ENCODE measurements around the gene PPP2R5C. TPM values are rescaled to one million over a fixed set of nuclear protein-coding genes. Genes with fewer than 3 reads are reported as not detected.

Gene PPP2R5C
- total and polyA plus RNA-seq, 3 donors from 2014 or later, result 106 to 166 (median 126) TPM

GRCh38 chr14:101833045-101833444, 71.5 kb downstream of the PPP2R5C start:
- TF ChIP-seq POLR2A (IDR thresholded peaks at IDR 0.05), result no peak
- intact Hi-C loops (cut with DNase I; ENCODE audit: low total_unique reads), result no loop called here
- peak; percentile 63 for DNase-seq

DNA sequence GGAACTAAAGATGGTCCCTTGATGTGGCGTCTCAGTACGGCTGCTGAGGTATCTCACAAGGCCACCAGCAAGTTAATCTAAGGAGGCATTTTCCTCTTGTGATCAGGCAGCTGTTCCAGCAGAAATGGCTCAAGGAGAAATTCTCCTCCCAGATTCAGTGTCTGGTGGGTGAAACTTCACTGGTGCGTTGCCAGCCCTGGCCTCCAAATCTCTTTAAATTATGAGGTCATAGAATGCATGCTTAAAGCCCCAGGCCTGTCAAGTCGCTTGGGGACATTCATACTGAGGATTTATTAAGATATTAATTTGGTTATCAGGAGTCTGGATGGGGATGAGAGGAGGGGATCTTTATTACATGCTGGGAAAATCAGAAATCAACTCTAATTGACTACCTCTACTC, 72.9 kb downstream of the PPP2R5C start:
- 39 to 56% methylated on average over 4 of the region's 4 CpGs for WGBS, 2 donors
- no peaks in the 10 kb centered on the region for H3K27me3 ChIP-seq
- intact Hi-C loops (cut with DNase I; ENCODE audit: low total_unique reads), result no loop called here
- H3K9me3 ChIP-seq, result no peaks in the 10 kb centered on the region
- H3K4me1 ChIP-seq, result peaks cover 64% of the 10 kb centered on the region
- no peak for DNase-seq
- peak overlapping the region; percentile 40 to 66 for H3K27ac ChIP-seq
- H3K4me3 ChIP-seq, result no peak overlapping the region
- TF ChIP-seq POLR2A (IDR thresholded peaks at IDR 0.05), result no peak
- TF ChIP-seq, protein P1, sequence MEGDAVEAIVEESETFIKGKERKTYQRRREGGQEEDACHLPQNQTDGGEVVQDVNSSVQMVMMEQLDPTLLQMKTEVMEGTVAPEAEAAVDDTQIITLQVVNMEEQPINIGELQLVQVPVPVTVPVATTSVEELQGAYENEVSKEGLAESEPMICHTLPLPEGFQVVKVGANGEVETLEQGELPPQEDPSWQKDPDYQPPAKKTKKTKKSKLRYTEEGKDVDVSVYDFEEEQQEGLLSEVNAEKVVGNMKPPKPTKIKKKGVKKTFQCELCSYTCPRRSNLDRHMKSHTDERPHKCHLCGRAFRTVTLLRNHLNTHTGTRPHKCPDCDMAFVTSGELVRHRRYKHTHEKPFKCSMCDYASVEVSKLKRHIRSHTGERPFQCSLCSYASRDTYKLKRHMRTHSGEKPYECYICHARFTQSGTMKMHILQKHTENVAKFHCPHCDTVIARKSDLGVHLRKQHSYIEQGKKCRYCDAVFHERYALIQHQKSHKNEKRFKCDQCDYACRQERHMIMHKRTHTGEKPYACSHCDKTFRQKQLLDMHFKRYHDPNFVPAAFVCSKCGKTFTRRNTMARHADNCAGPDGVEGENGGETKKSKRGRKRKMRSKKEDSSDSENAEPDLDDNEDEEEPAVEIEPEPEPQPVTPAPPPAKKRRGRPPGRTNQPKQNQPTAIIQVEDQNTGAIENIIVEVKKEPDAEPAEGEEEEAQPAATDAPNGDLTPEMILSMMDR (IDR thresholded peaks at IDR 0.05), result no peak
- H3K36me3 ChIP-seq (ENCODE audit: low read depth, missing control alignments), result no peaks in the 10 kb centered on the region

More at GRCh38 chr14:101833045-101833444, 71.5 kb downstream of the PPP2R5C start:
- no peaks in the 10 kb centered on the region for H3K36me3 ChIP-seq (ENCODE audit: low read depth, missing control alignments)
- 67 to 73% methylated on average over 10 to 11 of the region's 11 CpGs for WGBS, 2 donors
- peaks cover 61% of the 10 kb centered on the region for H3K4me1 ChIP-seq
- no peaks in the 10 kb centered on the region for H3K27me3 ChIP-seq
- peak overlapping the region in 1 of 2 donors; percentile 60 for H3K27ac ChIP-seq
- H3K9me3 ChIP-seq, result no peaks in the 10 kb centered on the region
- no peak overlapping the region for H3K4me3 ChIP-seq

DNA sequence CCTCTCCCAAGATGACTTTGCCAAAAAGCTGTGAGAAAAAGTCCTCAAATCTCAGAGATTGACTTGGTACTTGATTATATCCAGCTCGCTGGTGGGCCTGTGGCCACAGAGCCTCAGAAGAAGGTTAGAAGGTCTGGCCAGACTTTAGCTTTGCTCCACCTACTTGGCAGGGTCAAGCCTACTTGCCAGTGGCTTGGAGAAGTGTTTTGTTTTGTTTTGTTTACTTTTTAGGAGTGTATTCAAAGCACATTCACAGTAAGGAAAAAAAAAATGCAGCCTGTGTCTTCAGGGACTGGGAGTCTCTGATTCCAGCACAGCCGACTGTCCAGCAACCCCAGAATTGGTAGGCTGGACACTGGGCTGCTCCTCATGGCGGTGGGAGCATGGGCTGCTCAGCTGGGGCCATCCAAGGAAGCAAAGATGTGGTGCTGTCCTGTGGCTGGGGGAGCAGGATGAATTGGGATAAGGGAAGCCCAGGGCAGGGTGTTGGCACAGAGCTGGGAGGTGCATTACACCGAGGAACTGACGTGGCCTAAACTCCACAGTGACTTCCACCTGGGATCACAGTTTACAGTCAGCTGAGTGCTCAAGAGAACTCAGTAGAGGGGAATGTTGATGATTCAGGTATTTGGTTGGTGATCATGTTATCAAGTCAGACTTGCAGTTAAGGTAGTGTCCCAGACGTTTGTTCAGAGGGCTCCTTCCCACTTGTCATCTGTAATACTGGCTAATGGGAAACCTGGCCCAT, 73.5 kb downstream of the PPP2R5C start:
- Histone ChIP-seq H3K27me3 (no peaks in the 10 kb centered on the region), H3K4me1 (peaks cover 64% of the 10 kb centered on the region), H3K27ac (peak overlapping the region; percentile 40 to 66), H3K36me3 (ENCODE audit: low read depth, missing control alignments) (no peaks in the 10 kb centered on the region), H3K9me3 (no peaks in the 10 kb centered on the region), H3K4me3 (no peak overlapping the region)
- peak; percentile 50 for DNase-seq
- no peak for TF ChIP-seq POLR2A (IDR thresholded peaks at IDR 0.05)
- TF ChIP-seq, protein P1 (IDR thresholded peaks at IDR 0.05), result no peak
- WGBS, 2 donors, result 48 to 65% methylated on average over 6 of the region's 6 CpGs
- intact Hi-C loops (cut with DNase I; ENCODE audit: low total_unique reads), result no loop called here

- no peaks in the 10 kb centered on the region for H3K27me3 ChIP-seq
- peak overlapping the region in 1 of 2 donors; percentile 66 for H3K27ac ChIP-seq
- DNase-seq, result no peak
- intact Hi-C loops (cut with DNase I; ENCODE audit: low total_unique reads), result no loop called here
- 61 to 69% methylated on average over 11 of the region's 11 CpGs for WGBS, 2 donors
- no peak overlapping the region for H3K4me3 ChIP-seq
- H3K36me3 ChIP-seq (ENCODE audit: low read depth, missing control alignments), result no peaks in the 10 kb centered on the region
- H3K9me3 ChIP-seq, result no peaks in the 10 kb centered on the region
- peaks cover 64% of the 10 kb centered on the region for H3K4me1 ChIP-seq
- TF ChIP-seq, protein P1 (IDR thresholded peaks at IDR 0.05), result no peak
- TF ChIP-seq POLR2A (IDR thresholded peaks at IDR 0.05), result no peak
These were observed 74.1 kb downstream of the PPP2R5C start for GRCh38 chr14:101835566-101835965.

DNA sequence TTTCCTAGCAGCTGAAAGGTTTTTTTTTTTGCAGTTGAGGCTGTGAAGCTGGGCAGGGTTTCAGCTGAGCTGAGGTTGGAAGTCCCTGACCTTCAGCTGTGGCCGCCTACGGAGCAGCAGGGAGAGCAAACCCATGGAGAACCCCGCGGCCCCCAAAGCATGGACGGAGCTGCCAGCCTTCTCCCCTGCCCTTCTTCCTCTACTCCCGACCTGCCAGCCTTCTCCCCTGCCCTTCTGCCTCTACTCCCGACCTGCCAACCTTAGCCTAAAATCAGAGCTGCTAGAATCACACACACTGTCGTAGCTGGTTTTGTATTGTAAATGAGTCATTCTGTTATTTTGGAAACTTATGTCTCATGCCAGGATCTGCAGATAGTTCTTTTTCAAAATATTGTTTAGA, 74.6 kb downstream of the PPP2R5C start:
- Histone ChIP-seq H3K9me3 (no peaks in the 10 kb centered on the region), H3K27ac (peak overlapping the region in 1 of 2 donors; percentile 66), H3K36me3 (ENCODE audit: low read depth, missing control alignments) (no peaks in the 10 kb centered on the region), H3K4me3 (no peak overlapping the region), H3K27me3 (no peaks in the 10 kb centered on the region), H3K4me1 (peaks cover 64% of the 10 kb centered on the region)
- TF ChIP-seq, protein P1 (IDR thresholded peaks at IDR 0.05), result no peak
- TF ChIP-seq POLR2A (IDR thresholded peaks at IDR 0.05), result no peak
- peak; percentile 66 for DNase-seq
- intact Hi-C loops (cut with DNase I; ENCODE audit: low total_unique reads), result no loop called here
- WGBS, 2 donors, result 18 to 26% methylated on average over 8 of the region's 8 CpGs

Measured in testis (tissue), 3 donors.